HCT116 (cell line): Measurements from ENCODE around the gene CBX7. TPM values are rescaled to one million over a fixed set of nuclear protein-coding genes. Genes with fewer than 3 reads are reported as not detected.

Experiments used
- ATAC-seq: fragments of 200-7000 bp; cut with Tn5 transposase; 2 replicates; pipeline ENCODE4 v1.9.1; 2020; ENCODE audit warnings: mild to moderate bottlenecking, moderate library complexity
- BruUV-seq: library from RNA; stranded (reverse); fragments of 400-500 nt; replicated peaks from 2 replicates; lab custom pipeline; 2021; lab: Mats Ljungman, UMichigan
- CTCF ChIA-PET: fragments of 300-600 bp; sonication (Branson Sonifier 250); formaldehyde crosslinking; loops from one replicate; lab custom pipeline; 2021; ENCODE audit warnings: antibody characterized with exemption; lab: Charles Lee
- POLR2A ChIA-PET: fragments of 300-600, 350-600 bp; sonication (Branson Sonifier 250); formaldehyde crosslinking; loops from one replicate; lab custom pipeline; 2021; ENCODE audit warnings: antibody characterized with exemption; lab: Charles Lee
- RAD21 ChIA-PET, 2 experiments: fragments of 300-600 bp; sonication (Branson Sonifier 250); formaldehyde crosslinking; loops; one replicate each; lab custom pipeline; 2023; ENCODE audit warnings: low total read pairs in 2 of 2; ENCODE audit not compliant: uncharacterized antibody in 2 of 2, unreplicated experiment in 2 of 2, low non-redundant PET in 1 of 2; lab: Charles Lee
- DNase-seq: peaks from one replicate; pipeline ENCODE4 v3.0.0-alpha.2; 2010; ENCODE audit warnings: low read depth, low spot score
- H2AFZ ChIP-seq: fragments of 200-600 bp; shearing (Covaris generic), sonication (generic); 2 replicates; pipeline ENCODE4 v1.6.1; 2017; ENCODE audit warnings: low read depth, mixed run types, mixed read lengths, antibody characterized with exemption, low read length; ENCODE audit not compliant: poor library complexity, severe bottlenecking
- H3K27ac ChIP-seq: 2 replicates; pipeline ENCODE4 v1.5.1; 2012; ENCODE audit warnings: low read depth, low read length
- H3K27me3 ChIP-seq: fragments of 200-600 bp; sonication (generic); 2 replicates; pipeline ENCODE4 v1.6.1; 2016; ENCODE audit warnings: mixed run types, low read length, mixed read lengths; ENCODE audit not compliant: insufficient read depth
- H3K36me3 ChIP-seq, 2 experiments: fragments of 200-500 bp in 1 of 2; fragments of 200-600 bp in 1 of 2; sonication (Bioruptor generic) in 1 of 2; sonication (generic) in 1 of 2; 2 replicates each; pipeline versions ENCODE4 v1.5.1 to v1.6.1; 2014 to 2016; ENCODE audit warnings: low read length in 2 of 2, inconsistent platforms in 1 of 2, mixed read lengths in 1 of 2, mixed run types in 1 of 2; ENCODE audit not compliant: insufficient read depth in 2 of 2, control insufficient read depth in 1 of 2
- H3K4me1 ChIP-seq, 2 experiments: fragments of 200-600 bp in 1 of 2; sonication (generic) in 1 of 2; 2 replicates each; pipeline versions ENCODE4 v1.5.1 to v1.6.1; 2012 to 2017; ENCODE audit warnings: low read length in 2 of 2, inconsistent platforms in 1 of 2, mild to moderate bottlenecking in 1 of 2, mixed read lengths in 1 of 2, mixed run types in 1 of 2, moderate library complexity in 1 of 2; ENCODE audit not compliant: insufficient read depth in 2 of 2, control insufficient read depth in 1 of 2
- H3K4me2 ChIP-seq: fragments of 200-600 bp; sonication (generic); 2 replicates; pipeline ENCODE4 v1.6.1; 2017; ENCODE audit warnings: mixed run types, low read length, mixed read lengths
- H3K4me3 ChIP-seq, 2 experiments: fragments of 200-600 bp in 1 of 2; sonication (generic) in 1 of 2; replicated peaks in 1 of 2; 2 replicates each; pipeline ENCODE4 v1.5.1; 2011 to 2016; ENCODE audit warnings: low read length in 2 of 2, control low read depth in 1 of 2, low read depth in 1 of 2, mild to moderate bottlenecking in 1 of 2, mixed read lengths in 1 of 2, mixed run types in 1 of 2
- H3K79me2 ChIP-seq: fragments of 200-600 bp; sonication (generic); 2 replicates; pipeline ENCODE4 v1.6.1; 2017; ENCODE audit warnings: mild to moderate bottlenecking, mixed run types, low read length, moderate library complexity, mixed read lengths; ENCODE audit not compliant: insufficient read depth
- H3K9ac ChIP-seq: fragments of 200-600 bp; sonication (generic); 2 replicates; pipeline ENCODE4 v1.6.1; 2016; ENCODE audit warnings: low read length, mixed read lengths
- H3K9me2 ChIP-seq: fragments of 200-600 bp; sonication (generic), shearing (Covaris generic); 2 replicates; pipeline ENCODE4 v1.6.1; 2017; ENCODE audit warnings: mixed run types, mild to moderate bottlenecking, moderate library complexity; ENCODE audit not compliant: insufficient read depth
- H3K9me3 ChIP-seq, 2 experiments: fragments of 200-500 bp in 1 of 2; fragments of 200-600 bp in 1 of 2; sonication (Bioruptor generic) in 1 of 2; sonication (generic) in 1 of 2; 2 replicates each; pipeline ENCODE4 v1.6.1; 2014 to 2017; ENCODE audit warnings: low read length in 2 of 2, mixed read lengths in 2 of 2, inconsistent platforms in 1 of 2, low read depth in 1 of 2, mild to moderate bottlenecking in 1 of 2, mixed run types in 1 of 2, moderate library complexity in 1 of 2; ENCODE audit not compliant: control insufficient read depth in 1 of 2, insufficient read depth in 1 of 2
- H4K20me1 ChIP-seq: fragments of 200-600 bp; sonication (generic), shearing (Covaris generic); 2 replicates; pipeline ENCODE4 v1.6.1; 2017; ENCODE audit warnings: mixed run types, mild to moderate bottlenecking, moderate library complexity; ENCODE audit not compliant: insufficient read depth
- CBX3 ChIP-seq: IDR thresholded peaks from 2 replicates; pipeline ENCODE4 v1.6.1; 2012; ENCODE audit warnings: low read depth
- CTCF ChIP-seq, 3 experiments: fragments of 200-600 bp in 1 of 3; sonication (generic) in 1 of 3; IDR thresholded peaks in 2 of 3; conservative IDR thresholded peaks in 1 of 3; 2 replicates each; pipeline ENCODE4 v1.5.1; 2012 to 2017; ENCODE audit warnings: low read depth in 2 of 3, low read length in 2 of 3, antibody characterized with exemption in 1 of 3, borderline replicate concordance in 1 of 3, control low read depth in 1 of 3, mild to moderate bottlenecking in 1 of 3, mixed read lengths in 1 of 3, mixed run types in 1 of 3, moderate library complexity in 1 of 3; ENCODE audit not compliant: insufficient read depth in 1 of 3
- EZH2phosphoT487 ChIP-seq: fragments of 200-600 bp; IDR thresholded peaks from 2 replicates; pipeline ENCODE4 v1.6.1; 2018; ENCODE audit warnings: antibody characterized with exemption, borderline replicate concordance
- JUND ChIP-seq: IDR thresholded peaks from 2 replicates; pipeline ENCODE4 v1.6.1; 2012
- POLR2A ChIP-seq: IDR thresholded peaks from 2 replicates; pipeline ENCODE4 v1.7.0; 2011; ENCODE audit warnings: borderline replicate concordance; ENCODE audit not compliant: insufficient read depth, insufficient read length; ENCODE audit errors: extremely low read depth
- POLR2AphosphoS5 ChIP-seq: IDR thresholded peaks from 2 replicates; pipeline ENCODE4 v1.6.1; 2011; ENCODE audit warnings: mild to moderate bottlenecking, low read depth, low read length, moderate library complexity
- RAD21 ChIP-seq: IDR thresholded peaks from 2 replicates; pipeline ENCODE4 v1.6.1; 2012; ENCODE audit warnings: low read depth, mild to moderate bottlenecking
- SIN3A ChIP-seq: IDR thresholded peaks from 2 replicates; pipeline ENCODE4 v1.6.1; 2012; ENCODE audit warnings: low read depth
- SP1 ChIP-seq: IDR thresholded peaks from 2 replicates; pipeline ENCODE4 v1.6.1; 2012; ENCODE audit warnings: low read depth
- SRF ChIP-seq: IDR thresholded peaks from 2 replicates; pipeline ENCODE4 v1.6.1; 2012; ENCODE audit warnings: low read depth
- ZFX ChIP-seq: fragments of 450-650 bp; IDR thresholded peaks from 2 replicates; pipeline ENCODE4 v1.6.1; 2017
- intact Hi-C: fragments of 100-400 bp; cut with micrococcal nuclease; formaldehyde crosslinking; loops from 2 replicates; pipeline ENCODE4 v1.10.0; 2022
- total RNA-seq: library from RNA; stranded (reverse); gene quantifications from one replicate; pipeline ENCODE4 v1.2.1, GENCODE V29; 2021; ENCODE audit not compliant: unreplicated experiment
- TF ChIP-seq, protein P1 (sequence below): IDR thresholded peaks from 2 replicates; pipeline ENCODE4 v1.6.1; 2012; ENCODE audit warnings: low read depth
- TF ChIP-seq, protein P2 (sequence below): IDR thresholded peaks from 2 replicates; pipeline ENCODE4 v1.6.1; 2012
- TF ChIP-seq, protein P3 (sequence below): IDR thresholded peaks from 2 replicates; pipeline ENCODE4 v1.6.1; 2012

The CBX7 gene
- total RNA-seq, 1 experiment from 2014 or later, result 20.1 TPM

DNA sequence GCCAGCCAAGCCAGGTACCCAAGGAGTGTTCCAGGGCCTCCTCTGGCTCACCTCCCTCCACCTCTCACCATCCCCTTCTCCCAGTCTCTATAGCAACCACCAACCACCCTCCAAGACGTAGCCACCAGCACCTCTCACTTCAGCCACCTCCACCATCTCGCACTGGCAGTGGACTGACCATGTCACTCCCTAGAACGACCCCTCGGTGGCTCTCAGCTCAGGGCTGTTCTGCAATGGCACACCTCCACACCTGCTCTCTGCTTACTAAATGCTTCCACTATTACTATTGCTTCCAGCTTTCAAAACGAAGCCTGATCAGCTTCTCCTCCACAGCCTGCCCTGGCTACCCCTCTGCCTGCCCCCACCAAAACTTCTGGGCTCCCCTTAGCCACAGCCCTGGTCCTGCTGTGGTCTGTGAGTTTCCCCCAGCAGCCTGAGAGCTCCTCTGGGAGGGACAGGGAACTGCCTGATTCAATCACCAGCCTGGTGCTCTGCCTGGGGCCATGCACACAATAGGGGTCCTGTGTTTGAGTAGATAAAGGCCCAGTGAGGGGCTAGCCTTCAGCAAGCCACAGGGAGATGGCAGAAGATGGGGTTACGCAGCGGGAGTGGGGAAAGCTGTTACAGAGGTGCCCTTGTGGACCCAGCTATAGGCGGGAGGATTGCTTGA is 17.5 kb upstream of the CBX7 start:
- BruUV-seq, result no TSS peak
- Histone ChIP-seq H4K20me1 (no peaks in the 10 kb centered on the region), H2AFZ (no peak overlapping the region), H3K9me2 (no peaks in the 10 kb centered on the region), H3K4me2 (no peak overlapping the region), H3K4me1 (peaks cover 17 to 35% of the 10 kb centered on the region in 2 experiments), H3K9me3 (no peaks in the 10 kb centered on the region), H3K79me2 (no peaks in the 10 kb centered on the region), H3K4me3 (no peak overlapping the region), H3K27me3 (no peaks in the 10 kb centered on the region), H3K27ac (no peak overlapping the region), H3K9ac (no peak overlapping the region), H3K36me3 (no peaks in the 10 kb centered on the region)
- ATAC-seq (no peak), DNase-seq (no peak)
- ChIA-PET RAD21 (interaction anchor here in 1 of 2 experiments (1.3 to 1.6 kb wide), 2 partner anchors 45 to 161 kb away, joined by 3 to 4 read pairs; no protein-coding TSS in a partner anchor), CTCF (interaction anchor here (0.9 to 5.0 kb wide), 9 partner anchors 9 to 149 kb away, joined by 3 to 63 read pairs (median 7); partner anchors contain the start of gene RPL3), POLR2A (interaction anchor here (2.0 to 2.8 kb wide), 3 partner anchors 141 to 148 kb away, joined by 7 to 33 read pairs (median 27); partner anchors contain the start of gene RPL3)
- TF ChIP-seq RAD21 (no peak), JUND (no peak), POLR2AphosphoS5 (no peak), SP1 (no peak)
- intact Hi-C loops, result loop anchor here (5.0 kb wide), 2 partner anchors 37 to 122 kb away; no protein-coding TSS in a partner anchor

GRCh38 chr22:39166547-39166946 is 14.1 kb upstream of the CBX7 start:
- no peaks in the 10 kb centered on the region for H3K79me2 ChIP-seq
- H3K36me3 ChIP-seq, result no peaks in the 10 kb centered on the region
- ChIA-PET RAD21 (no interaction called here), POLR2A (no interaction called here), CTCF (interaction anchor here (5.0 kb wide), 1 partner anchor 144 kb away, joined by 63 read pairs; no protein-coding TSS in a partner anchor)
- ATAC-seq (no peak), DNase-seq (no peak)
- no peaks in the 10 kb centered on the region for H3K9me2 ChIP-seq
- peaks cover 5 to 8% of the 10 kb centered on the region in 2 experiments for H3K4me1 ChIP-seq
- H2AFZ ChIP-seq, result no peak overlapping the region
- BruUV-seq, result no TSS peak
- H3K4me2 ChIP-seq, result no peak overlapping the region
- no peak overlapping the region for H3K27ac ChIP-seq
- intact Hi-C loops, result no loop called here
- no peak overlapping the region for H3K9ac ChIP-seq
- no peaks in the 10 kb centered on the region for H3K27me3 ChIP-seq
- no peaks in the 10 kb centered on the region for H4K20me1 ChIP-seq
- TF ChIP-seq, protein P1, sequence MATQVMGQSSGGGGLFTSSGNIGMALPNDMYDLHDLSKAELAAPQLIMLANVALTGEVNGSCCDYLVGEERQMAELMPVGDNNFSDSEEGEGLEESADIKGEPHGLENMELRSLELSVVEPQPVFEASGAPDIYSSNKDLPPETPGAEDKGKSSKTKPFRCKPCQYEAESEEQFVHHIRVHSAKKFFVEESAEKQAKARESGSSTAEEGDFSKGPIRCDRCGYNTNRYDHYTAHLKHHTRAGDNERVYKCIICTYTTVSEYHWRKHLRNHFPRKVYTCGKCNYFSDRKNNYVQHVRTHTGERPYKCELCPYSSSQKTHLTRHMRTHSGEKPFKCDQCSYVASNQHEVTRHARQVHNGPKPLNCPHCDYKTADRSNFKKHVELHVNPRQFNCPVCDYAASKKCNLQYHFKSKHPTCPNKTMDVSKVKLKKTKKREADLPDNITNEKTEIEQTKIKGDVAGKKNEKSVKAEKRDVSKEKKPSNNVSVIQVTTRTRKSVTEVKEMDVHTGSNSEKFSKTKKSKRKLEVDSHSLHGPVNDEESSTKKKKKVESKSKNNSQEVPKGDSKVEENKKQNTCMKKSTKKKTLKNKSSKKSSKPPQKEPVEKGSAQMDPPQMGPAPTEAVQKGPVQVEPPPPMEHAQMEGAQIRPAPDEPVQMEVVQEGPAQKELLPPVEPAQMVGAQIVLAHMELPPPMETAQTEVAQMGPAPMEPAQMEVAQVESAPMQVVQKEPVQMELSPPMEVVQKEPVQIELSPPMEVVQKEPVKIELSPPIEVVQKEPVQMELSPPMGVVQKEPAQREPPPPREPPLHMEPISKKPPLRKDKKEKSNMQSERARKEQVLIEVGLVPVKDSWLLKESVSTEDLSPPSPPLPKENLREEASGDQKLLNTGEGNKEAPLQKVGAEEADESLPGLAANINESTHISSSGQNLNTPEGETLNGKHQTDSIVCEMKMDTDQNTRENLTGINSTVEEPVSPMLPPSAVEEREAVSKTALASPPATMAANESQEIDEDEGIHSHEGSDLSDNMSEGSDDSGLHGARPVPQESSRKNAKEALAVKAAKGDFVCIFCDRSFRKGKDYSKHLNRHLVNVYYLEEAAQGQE, result no peak
- TF ChIP-seq CBX3, result no peak
- TF ChIP-seq, protein P2, sequence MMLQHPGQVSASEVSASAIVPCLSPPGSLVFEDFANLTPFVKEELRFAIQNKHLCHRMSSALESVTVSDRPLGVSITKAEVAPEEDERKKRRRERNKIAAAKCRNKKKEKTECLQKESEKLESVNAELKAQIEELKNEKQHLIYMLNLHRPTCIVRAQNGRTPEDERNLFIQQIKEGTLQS, result no peak
- no peak for TF ChIP-seq SIN3A
- no peak for TF ChIP-seq JUND
- TF ChIP-seq SRF, result no peak
- TF ChIP-seq ZFX, result no peak
- TF ChIP-seq POLR2A, result no peak
- no peak for TF ChIP-seq RAD21
- TF ChIP-seq EZH2phosphoT487, result no peak
- TF ChIP-seq, protein P3, sequence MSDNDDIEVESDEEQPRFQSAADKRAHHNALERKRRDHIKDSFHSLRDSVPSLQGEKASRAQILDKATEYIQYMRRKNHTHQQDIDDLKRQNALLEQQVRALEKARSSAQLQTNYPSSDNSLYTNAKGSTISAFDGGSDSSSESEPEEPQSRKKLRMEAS, result no peak
- no peak for TF ChIP-seq CTCF (IDR thresholded peaks at IDR 0.05 in 2 of 3, conservative IDR thresholded peaks at IDR 0.05 in 1 of 3; ENCODE audit: borderline replicate concordance in 1 of 3, insufficient read depth in 1 of 3, low read depth in 2 of 3, low read length in 2 of 3)
- no peak overlapping the region for H3K4me3 ChIP-seq
- no peaks in the 10 kb centered on the region; a peak in 1 of 4 replicates for H3K9me3 ChIP-seq
